HCT116 (cell line): ENCODE results near the gene EIF3F. TPM values are rescaled to one million over a fixed set of nuclear protein-coding genes. Genes with fewer than 3 reads are reported as not detected.

Experiments
- ATAC-seq: fragments of 200-7000 bp; cut with Tn5 transposase; 2 replicates; pipeline ENCODE4 v1.9.1; 2020; ENCODE audit warnings: mild to moderate bottlenecking, moderate library complexity
- BruUV-seq: library from RNA; stranded (reverse); fragments of 400-500 nt; replicated peaks from 2 replicates; lab custom pipeline; 2021; lab: Mats Ljungman, UMichigan
- CTCF ChIA-PET: fragments of 300-600 bp; sonication (Branson Sonifier 250); formaldehyde crosslinking; loops from one replicate; lab custom pipeline; 2021; ENCODE audit warnings: antibody characterized with exemption; lab: Charles Lee
- POLR2A ChIA-PET: fragments of 300-600, 350-600 bp; sonication (Branson Sonifier 250); formaldehyde crosslinking; loops from one replicate; lab custom pipeline; 2021; ENCODE audit warnings: antibody characterized with exemption; lab: Charles Lee
- RAD21 ChIA-PET, 2 experiments: fragments of 300-600 bp; sonication (Branson Sonifier 250); formaldehyde crosslinking; loops; one replicate each; lab custom pipeline; 2023; ENCODE audit warnings: low total read pairs in 2 of 2; ENCODE audit not compliant: uncharacterized antibody in 2 of 2, unreplicated experiment in 2 of 2, low non-redundant PET in 1 of 2; lab: Charles Lee
- DNase-seq: peaks from one replicate; pipeline ENCODE4 v3.0.0-alpha.2; 2010; ENCODE audit warnings: low read depth, low spot score
- H2AFZ ChIP-seq: fragments of 200-600 bp; shearing (Covaris generic), sonication (generic); 2 replicates; pipeline ENCODE4 v1.6.1; 2017; ENCODE audit warnings: low read depth, mixed run types, mixed read lengths, antibody characterized with exemption, low read length; ENCODE audit not compliant: poor library complexity, severe bottlenecking
- H3K27ac ChIP-seq: 2 replicates; pipeline ENCODE4 v1.5.1; 2012; ENCODE audit warnings: low read depth, low read length
- H3K27me3 ChIP-seq: fragments of 200-600 bp; sonication (generic); 2 replicates; pipeline ENCODE4 v1.6.1; 2016; ENCODE audit warnings: mixed run types, low read length, mixed read lengths; ENCODE audit not compliant: insufficient read depth
- H3K36me3 ChIP-seq, 2 experiments: fragments of 200-500 bp in 1 of 2; fragments of 200-600 bp in 1 of 2; sonication (Bioruptor generic) in 1 of 2; sonication (generic) in 1 of 2; 2 replicates each; pipeline versions ENCODE4 v1.5.1 to v1.6.1; 2014 to 2016; ENCODE audit warnings: low read length in 2 of 2, inconsistent platforms in 1 of 2, mixed read lengths in 1 of 2, mixed run types in 1 of 2; ENCODE audit not compliant: insufficient read depth in 2 of 2, control insufficient read depth in 1 of 2
- H3K4me1 ChIP-seq, 2 experiments: fragments of 200-600 bp in 1 of 2; sonication (generic) in 1 of 2; 2 replicates each; pipeline versions ENCODE4 v1.5.1 to v1.6.1; 2012 to 2017; ENCODE audit warnings: low read length in 2 of 2, inconsistent platforms in 1 of 2, mild to moderate bottlenecking in 1 of 2, mixed read lengths in 1 of 2, mixed run types in 1 of 2, moderate library complexity in 1 of 2; ENCODE audit not compliant: insufficient read depth in 2 of 2, control insufficient read depth in 1 of 2
- H3K4me2 ChIP-seq: fragments of 200-600 bp; sonication (generic); 2 replicates; pipeline ENCODE4 v1.6.1; 2017; ENCODE audit warnings: mixed run types, low read length, mixed read lengths
- H3K4me3 ChIP-seq, 2 experiments: fragments of 200-600 bp in 1 of 2; sonication (generic) in 1 of 2; replicated peaks in 1 of 2; 2 replicates each; pipeline ENCODE4 v1.5.1; 2011 to 2016; ENCODE audit warnings: low read length in 2 of 2, control low read depth in 1 of 2, low read depth in 1 of 2, mild to moderate bottlenecking in 1 of 2, mixed read lengths in 1 of 2, mixed run types in 1 of 2
- H3K79me2 ChIP-seq: fragments of 200-600 bp; sonication (generic); 2 replicates; pipeline ENCODE4 v1.6.1; 2017; ENCODE audit warnings: mild to moderate bottlenecking, mixed run types, low read length, moderate library complexity, mixed read lengths; ENCODE audit not compliant: insufficient read depth
- H3K9ac ChIP-seq: fragments of 200-600 bp; sonication (generic); 2 replicates; pipeline ENCODE4 v1.6.1; 2016; ENCODE audit warnings: low read length, mixed read lengths
- H3K9me2 ChIP-seq: fragments of 200-600 bp; sonication (generic), shearing (Covaris generic); 2 replicates; pipeline ENCODE4 v1.6.1; 2017; ENCODE audit warnings: mixed run types, mild to moderate bottlenecking, moderate library complexity; ENCODE audit not compliant: insufficient read depth
- H3K9me3 ChIP-seq, 2 experiments: fragments of 200-500 bp in 1 of 2; fragments of 200-600 bp in 1 of 2; sonication (Bioruptor generic) in 1 of 2; sonication (generic) in 1 of 2; 2 replicates each; pipeline ENCODE4 v1.6.1; 2014 to 2017; ENCODE audit warnings: low read length in 2 of 2, mixed read lengths in 2 of 2, inconsistent platforms in 1 of 2, low read depth in 1 of 2, mild to moderate bottlenecking in 1 of 2, mixed run types in 1 of 2, moderate library complexity in 1 of 2; ENCODE audit not compliant: control insufficient read depth in 1 of 2, insufficient read depth in 1 of 2
- H4K20me1 ChIP-seq: fragments of 200-600 bp; sonication (generic), shearing (Covaris generic); 2 replicates; pipeline ENCODE4 v1.6.1; 2017; ENCODE audit warnings: mixed run types, mild to moderate bottlenecking, moderate library complexity; ENCODE audit not compliant: insufficient read depth
- CEBPB ChIP-seq: IDR thresholded peaks from 2 replicates; pipeline ENCODE4 v1.6.1; 2012; ENCODE audit warnings: low read depth
- CTCF ChIP-seq, 3 experiments: fragments of 200-600 bp in 1 of 3; sonication (generic) in 1 of 3; IDR thresholded peaks in 2 of 3; conservative IDR thresholded peaks in 1 of 3; 2 replicates each; pipeline ENCODE4 v1.5.1; 2012 to 2017; ENCODE audit warnings: low read depth in 2 of 3, low read length in 2 of 3, antibody characterized with exemption in 1 of 3, borderline replicate concordance in 1 of 3, control low read depth in 1 of 3, mild to moderate bottlenecking in 1 of 3, mixed read lengths in 1 of 3, mixed run types in 1 of 3, moderate library complexity in 1 of 3; ENCODE audit not compliant: insufficient read depth in 1 of 3
- EGR1 ChIP-seq: IDR thresholded peaks from 2 replicates; pipeline ENCODE4 v1.6.1; 2012; ENCODE audit warnings: low read depth
- ELF1 ChIP-seq: IDR thresholded peaks from 2 replicates; pipeline ENCODE4 v1.6.1; 2012; ENCODE audit warnings: low read depth, borderline replicate concordance
- EZH2phosphoT487 ChIP-seq: fragments of 200-600 bp; IDR thresholded peaks from 2 replicates; pipeline ENCODE4 v1.6.1; 2018; ENCODE audit warnings: antibody characterized with exemption, borderline replicate concordance
- FOSL1 ChIP-seq: IDR thresholded peaks from 2 replicates; pipeline ENCODE4 v1.6.1; 2012; ENCODE audit warnings: low read depth
- JUND ChIP-seq: IDR thresholded peaks from 2 replicates; pipeline ENCODE4 v1.6.1; 2012
- POLR2A ChIP-seq: IDR thresholded peaks from 2 replicates; pipeline ENCODE4 v1.7.0; 2011; ENCODE audit warnings: borderline replicate concordance; ENCODE audit not compliant: insufficient read depth, insufficient read length; ENCODE audit errors: extremely low read depth
- POLR2AphosphoS5 ChIP-seq: IDR thresholded peaks from 2 replicates; pipeline ENCODE4 v1.6.1; 2011; ENCODE audit warnings: mild to moderate bottlenecking, low read depth, low read length, moderate library complexity
- SIN3A ChIP-seq: IDR thresholded peaks from 2 replicates; pipeline ENCODE4 v1.6.1; 2012; ENCODE audit warnings: low read depth
- SP1 ChIP-seq: IDR thresholded peaks from 2 replicates; pipeline ENCODE4 v1.6.1; 2012; ENCODE audit warnings: low read depth
- SRF ChIP-seq: IDR thresholded peaks from 2 replicates; pipeline ENCODE4 v1.6.1; 2012; ENCODE audit warnings: low read depth
- YY1 ChIP-seq: IDR thresholded peaks from 2 replicates; pipeline ENCODE4 v1.6.1; 2011; ENCODE audit warnings: low read length, low read depth, moderate library complexity, mild to moderate bottlenecking; ENCODE audit not compliant: insufficient replicate concordance; ENCODE audit errors: extremely low read depth
- ZBTB33 ChIP-seq: IDR thresholded peaks from 2 replicates; pipeline ENCODE4 v1.6.1; 2011; ENCODE audit warnings: mild to moderate bottlenecking, low read length, moderate library complexity; ENCODE audit not compliant: insufficient replicate concordance; ENCODE audit errors: extremely low read depth
- ZNF274 ChIP-seq: fragments of 200-500 bp; sonication (Bioruptor generic); IDR thresholded peaks from 2 replicates; pipeline ENCODE4 v1.6.1; 2014; ENCODE audit warnings: mild to moderate bottlenecking, low read depth, low read length, inconsistent platforms
- intact Hi-C: fragments of 100-400 bp; cut with micrococcal nuclease; formaldehyde crosslinking; loops from 2 replicates; pipeline ENCODE4 v1.10.0; 2022
- total RNA-seq: library from RNA; stranded (reverse); gene quantifications from one replicate; pipeline ENCODE4 v1.2.1, GENCODE V29; 2021; ENCODE audit not compliant: unreplicated experiment

Gene EIF3F
- total RNA-seq, 1 experiment from 2014 or later = 313 TPM

GRCh38 chr11:8036002-8036802 is 49.1 kb downstream of the EIF3F start (continued):
- no peak for TF ChIP-seq ZBTB33
- no peak for TF ChIP-seq EZH2phosphoT487
- TF ChIP-seq CEBPB = no peak
- TF ChIP-seq SRF = no peak
- TF ChIP-seq EGR1 = no peak
- TF ChIP-seq JUND = no peak
- TF ChIP-seq ZNF274 = no peak
- TF ChIP-seq FOSL1 = no peak
- TF ChIP-seq SIN3A = no peak
- TF ChIP-seq SP1 = no peak
- TF ChIP-seq YY1 = no peak
- TF ChIP-seq ELF1 = no peak

GRCh38 chr11:8036986-8037385 is 49.8 kb downstream of the EIF3F start:
- Histone ChIP-seq H3K36me3 (no peaks in the 10 kb centered on the region), H3K9me3 (no peaks in the 10 kb centered on the region), H3K4me2 (no peak overlapping the region), H3K9me2 (no peaks in the 10 kb centered on the region), H3K27ac (no peak overlapping the region), H3K27me3 (no peaks in the 10 kb centered on the region), H2AFZ (no peak overlapping the region), H4K20me1 (no peaks in the 10 kb centered on the region), H3K4me3 (no peak overlapping the region), H3K79me2 (no peaks in the 10 kb centered on the region), H3K4me1 (peaks cover 0 to 10% of the 10 kb centered on the region in 2 experiments; a peak in 2 of 4 replicates), H3K9ac (no peak overlapping the region)
- ATAC-seq = no peak
- ChIA-PET RAD21 (no interaction called here), CTCF (interaction anchor here (1.2 to 1.6 kb wide), 2 partner anchors 30 to 62 kb away, joined by 4 to 5 read pairs; no protein-coding TSS in a partner anchor), POLR2A (no interaction called here)
- no peak for TF ChIP-seq ELF1
- TF ChIP-seq POLR2A = no peak
- TF ChIP-seq ZBTB33 = no peak
- no peak for TF ChIP-seq CEBPB
- no peak for TF ChIP-seq CTCF (IDR thresholded peaks at IDR 0.05 in 2 of 3, conservative IDR thresholded peaks at IDR 0.05 in 1 of 3; ENCODE audit: borderline replicate concordance in 1 of 3, insufficient read depth in 1 of 3, low read depth in 2 of 3, low read length in 2 of 3)
- TF ChIP-seq POLR2AphosphoS5 = no peak
- TF ChIP-seq SRF = no peak
- TF ChIP-seq SP1 = no peak
- no peak for TF ChIP-seq EGR1
- intact Hi-C loops = no loop called here
- BruUV-seq = no TSS peak
- DNase-seq = no peak
